HG03135 (cell line): ENCODE data around the gene RAB3B.
A peak's percentile ranks its signal among the peaks of the same experiment; 100 is the strongest.
"Not testable (repeated sequence)": the region's sequence is repeated elsewhere in the genome, so short reads cannot be mapped to it uniquely, and the experiment has no call there.

Experiments
- ATAC-seq: cut with Tn5 transposase; IDR thresholded peaks from one replicate; pipeline ENCODE4 v1.9.1; 2021; ENCODE audit warnings: mild to moderate bottlenecking, moderate library complexity; ENCODE audit not compliant: unreplicated experiment

Gene RAB3B

GRCh38 chr1:51875836-51876235 lies 114.7 kb downstream of the RAB3B start:
- no peak for ATAC-seq

- no peak for ATAC-seq
Observed at GRCh38 chr1:51875291-51875772, 115.2 kb downstream of the RAB3B start.

- not testable (repeated sequence) for ATAC-seq
Observed at GRCh38 chr1:51873270-51873669, 117.2 kb downstream of the RAB3B start.

- ATAC-seq = peak; percentile 51
Observed at GRCh38 chr1:51871351-51871975, 119.0 kb downstream of the RAB3B start.

GRCh38 chr1:51870603-51871350 lies 119.7 kb downstream of the RAB3B start:
- ATAC-seq = no peak

- no peak for ATAC-seq
Observed at GRCh38 chr1:51867479-51868232, 122.8 kb downstream of the RAB3B start.

GRCh38 chr1:51863384-51863783 lies 127.1 kb downstream of the RAB3B start:
- peak; percentile 75 for ATAC-seq

GRCh38 chr1:51861669-51862068 lies 128.8 kb downstream of the RAB3B start:
- ATAC-seq = no peak

- no peak for ATAC-seq
Observed at GRCh38 chr1:51859735-51860134, 130.8 kb downstream of the RAB3B start.

GRCh38 chr1:51859333-51859732 lies 131.2 kb downstream of the RAB3B start:
- no peak for ATAC-seq

GRCh38 chr1:51858892-51859291 lies 131.6 kb downstream of the RAB3B start:
- no peak for ATAC-seq
